OCI-LY1 (cell line): ENCODE measurements around the gene SORCS3.

Experiments used
- H2AFZ ChIP-seq: fragments of 200-600 bp; sonication (generic), shearing (Covaris generic); 2 replicates; pipeline ENCODE4 v1.6.0; 2014; ENCODE audit warnings: antibody characterized with exemption, mild to moderate bottlenecking, low read length
- H3F3A ChIP-seq: fragments of 200-600 bp; sonication (generic), shearing (Covaris generic); 2 replicates; pipeline ENCODE4 v1.6.0; 2014; ENCODE audit warnings: mild to moderate bottlenecking, antibody characterized with exemption, low read length, moderate library complexity; ENCODE audit not compliant: insufficient read depth
- H3K27ac ChIP-seq: fragments of 200-600 bp; sonication (generic); 2 replicates; pipeline ENCODE4 v1.5.1; 2014; ENCODE audit warnings: low read length, mixed run types, mild to moderate bottlenecking, low read depth; ENCODE audit not compliant: poor library complexity, severe bottlenecking
- H3K27me3 ChIP-seq: fragments of 200-600 bp; sonication (generic); 2 replicates; pipeline ENCODE4 v1.6.0; 2014; ENCODE audit warnings: antibody characterized with exemption, mild to moderate bottlenecking, low read length, moderate library complexity; ENCODE audit not compliant: insufficient read depth
- H3K36me3 ChIP-seq: fragments of 200-600 bp; sonication (generic); 2 replicates; pipeline ENCODE4 v1.6.1; 2014; ENCODE audit warnings: mild to moderate bottlenecking, antibody characterized with exemption, low read length, moderate library complexity, mixed read lengths; ENCODE audit not compliant: insufficient read depth
- H3K4me1 ChIP-seq: fragments of 200-600 bp; sonication (generic); 2 replicates; pipeline ENCODE4 v1.5.1; 2014; ENCODE audit warnings: mild to moderate bottlenecking, low read length, moderate library complexity; ENCODE audit not compliant: insufficient read depth, severe bottlenecking
- H3K4me2 ChIP-seq: fragments of 200-600 bp; sonication (generic), shearing (Covaris generic); 2 replicates; pipeline ENCODE4 v1.6.1; 2014; ENCODE audit warnings: low read length
- H3K4me3 ChIP-seq: fragments of 200-600 bp; sonication (generic); 2 replicates; pipeline ENCODE4 v1.5.1; 2014; ENCODE audit warnings: low read length, low read depth, mild to moderate bottlenecking, mixed read lengths; ENCODE audit not compliant: poor library complexity, severe bottlenecking
- H3K79me2 ChIP-seq: fragments of 200-600 bp; shearing (Covaris generic); 2 replicates; pipeline ENCODE4 v1.6.1; 2016; ENCODE audit warnings: mixed run types, low read length, mixed read lengths; ENCODE audit not compliant: insufficient read depth
- H3K9ac ChIP-seq: fragments of 200-600 bp; sonication (generic), shearing (Covaris generic); 2 replicates; pipeline ENCODE4 v1.6.1; 2014; ENCODE audit warnings: mild to moderate bottlenecking, low read length, mixed read lengths
- H3K9me2 ChIP-seq: fragments of 200-600 bp; sonication (generic), shearing (Covaris generic); 2 replicates; pipeline ENCODE4 v1.6.1; 2014; ENCODE audit warnings: low read depth, mild to moderate bottlenecking, low read length, mixed read lengths
- H3K9me3 ChIP-seq: fragments of 200-600 bp; shearing (Covaris generic); 2 replicates; pipeline ENCODE4 v1.6.1; 2014; ENCODE audit warnings: low read length, mixed read lengths
- H4K20me1 ChIP-seq: fragments of 200-600 bp; sonication (generic), shearing (Covaris generic); 2 replicates; pipeline ENCODE4 v1.6.0; 2016; ENCODE audit warnings: mild to moderate bottlenecking, low read length; ENCODE audit not compliant: insufficient read depth
- CTCF ChIP-seq: fragments of 200-600 bp; sonication (generic), shearing (Covaris generic); IDR thresholded peaks from 2 replicates; pipeline ENCODE4 v1.5.1; 2017; ENCODE audit warnings: mild to moderate bottlenecking, antibody characterized with exemption, low read length, moderate library complexity, mixed read lengths
- EZH2 ChIP-seq: fragments of 200-600 bp; sonication (generic), shearing (Covaris generic); IDR thresholded peaks from 2 replicates; pipeline ENCODE4 v1.8.0; 2017; ENCODE audit warnings: borderline replicate concordance, mixed run types, mild to moderate bottlenecking, antibody characterized with exemption, low read length, moderate library complexity, mixed read lengths

SORCS3 gene

DNA sequence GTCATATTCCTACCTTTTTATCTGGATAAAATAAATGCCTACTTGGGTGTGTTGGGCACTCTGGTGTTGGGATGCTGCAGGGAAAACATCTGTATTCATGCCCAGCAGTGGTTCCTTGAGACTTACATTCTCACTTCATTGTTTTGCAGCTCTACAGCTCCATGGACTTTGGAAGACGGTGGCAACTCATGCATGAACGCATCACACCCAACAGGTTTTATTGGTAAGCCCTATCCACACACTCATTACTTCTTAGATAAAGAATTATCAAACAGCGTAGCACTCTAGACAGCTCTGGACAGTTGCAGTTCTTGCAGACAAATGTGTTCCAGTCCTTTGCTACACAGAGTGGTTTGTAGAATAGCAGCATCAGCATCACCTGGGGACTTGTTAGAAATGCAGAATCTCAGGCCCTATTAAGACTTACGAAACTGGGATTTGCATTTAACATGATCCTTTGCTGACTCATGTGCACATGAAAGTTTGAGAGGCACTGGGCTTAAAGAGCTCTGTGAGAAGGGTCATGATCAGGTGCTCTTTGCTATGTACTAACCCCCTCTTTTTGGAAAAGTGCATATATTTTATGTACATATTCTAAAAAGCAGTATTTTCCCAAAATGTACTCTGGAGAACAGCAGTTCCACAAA, 401.9 kb downstream of the SORCS3 start:
- H3K9ac ChIP-seq = no peak overlapping the region
- H3K27ac ChIP-seq = no peak overlapping the region
- no peaks in the 10 kb centered on the region for H3K4me1 ChIP-seq
- no peaks in the 10 kb centered on the region for H3K36me3 ChIP-seq
- H4K20me1 ChIP-seq = no peaks in the 10 kb centered on the region
- TF ChIP-seq CTCF (no peak), EZH2 (no peak)
- no peak overlapping the region for H3K4me3 ChIP-seq
- no peaks in the 10 kb centered on the region for H3K9me2 ChIP-seq
- no peaks in the 10 kb centered on the region for H3K79me2 ChIP-seq
- H3F3A ChIP-seq = no peaks in the 10 kb centered on the region
- H3K27me3 ChIP-seq = no peaks in the 10 kb centered on the region
- H2AFZ ChIP-seq = no peak overlapping the region
- H3K4me2 ChIP-seq = no peak overlapping the region
- H3K9me3 ChIP-seq = no peaks in the 10 kb centered on the region

DNA sequence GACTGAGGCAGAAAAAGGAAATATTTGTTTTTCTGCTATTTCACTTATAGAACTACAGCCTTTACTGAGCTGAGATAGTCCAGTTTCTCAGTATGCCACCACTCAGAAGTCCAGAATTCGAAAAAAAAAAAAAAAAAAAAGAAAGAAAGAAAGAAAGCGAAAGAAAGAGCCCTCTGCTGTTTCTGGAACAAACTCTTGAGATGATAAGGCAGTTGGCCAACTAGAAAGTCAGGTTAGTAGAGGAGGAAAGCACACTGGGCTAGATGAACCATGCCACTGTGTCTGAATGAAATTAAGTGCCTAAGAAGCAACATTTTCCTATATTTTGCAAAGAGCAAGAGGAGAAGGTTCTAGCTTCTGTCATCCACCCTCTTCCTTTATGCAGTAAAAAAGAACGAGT, 403.8 kb downstream of the SORCS3 start:
- no peaks in the 10 kb centered on the region for H3K36me3 ChIP-seq
- no peaks in the 10 kb centered on the region for H3K4me1 ChIP-seq
- no peaks in the 10 kb centered on the region for H3K79me2 ChIP-seq
- no peak overlapping the region for H2AFZ ChIP-seq
- no peaks in the 10 kb centered on the region for H4K20me1 ChIP-seq
- H3K27ac ChIP-seq = no peak overlapping the region
- H3K4me2 ChIP-seq = no peak overlapping the region
- no peaks in the 10 kb centered on the region for H3K27me3 ChIP-seq
- H3K9me3 ChIP-seq = no peaks in the 10 kb centered on the region
- no peak overlapping the region for H3K9ac ChIP-seq
- H3K9me2 ChIP-seq = no peaks in the 10 kb centered on the region
- H3K4me3 ChIP-seq = no peak overlapping the region
- TF ChIP-seq EZH2 = no peak
- TF ChIP-seq CTCF = no peak
- no peaks in the 10 kb centered on the region for H3F3A ChIP-seq

- H3K27ac ChIP-seq = no peak overlapping the region
- H4K20me1 ChIP-seq = no peaks in the 10 kb centered on the region
- H3K79me2 ChIP-seq = no peaks in the 10 kb centered on the region
- H3F3A ChIP-seq = no peaks in the 10 kb centered on the region
- no peak overlapping the region for H2AFZ ChIP-seq
- no peak overlapping the region for H3K4me2 ChIP-seq
- no peak overlapping the region for H3K4me3 ChIP-seq
- no peaks in the 10 kb centered on the region for H3K9me3 ChIP-seq
- H3K27me3 ChIP-seq = no peaks in the 10 kb centered on the region
- H3K9me2 ChIP-seq = no peaks in the 10 kb centered on the region
- H3K36me3 ChIP-seq = no peaks in the 10 kb centered on the region
- H3K9ac ChIP-seq = no peak overlapping the region
- TF ChIP-seq EZH2 (no peak), CTCF (no peak)
- no peaks in the 10 kb centered on the region for H3K4me1 ChIP-seq
Measured at GRCh38 chr10:105056413-105056812, 415.3 kb downstream of the SORCS3 start.
